DMS153 treated with DMSO at 0.1 percent for 48 hours (cell line): Measurements from ENCODE around the gene ITPKB.
A peak's percentile ranks its signal among the peaks of the same experiment; 100 is the strongest.
"Not testable (repeated sequence)": the region's sequence is repeated elsewhere in the genome, so short reads cannot be mapped to it uniquely, and the experiment has no call there.

Source experiments
- DNase-seq: peaks from one replicate; lab custom pipeline; 2025; ENCODE audit not compliant: unreplicated experiment; lab: John Stamatoyannopoulos, UW

Gene ITPKB

DNA sequence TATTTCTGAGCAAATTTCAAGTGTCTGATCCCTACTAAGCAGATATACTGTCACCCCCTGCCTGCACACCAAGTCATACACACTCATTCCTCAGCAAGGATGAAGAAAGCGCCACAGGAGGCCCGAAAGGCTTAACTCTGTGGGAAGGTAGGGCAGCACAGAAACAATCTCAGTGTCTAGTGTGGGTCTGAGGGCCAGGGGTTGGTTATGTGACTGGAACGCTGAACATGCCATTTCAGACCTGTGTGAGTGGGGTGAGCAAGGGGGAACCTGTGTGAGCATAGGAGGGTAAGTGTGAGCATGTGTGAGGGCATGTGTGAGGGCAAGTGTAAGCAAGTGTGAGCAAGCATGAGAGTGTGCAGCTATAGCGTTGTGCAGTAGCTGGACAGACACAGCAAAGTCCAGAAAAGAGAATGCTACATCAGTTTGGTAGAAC, 6.2 kb downstream of the ITPKB start:
- DNase-seq = no peak

DNA sequence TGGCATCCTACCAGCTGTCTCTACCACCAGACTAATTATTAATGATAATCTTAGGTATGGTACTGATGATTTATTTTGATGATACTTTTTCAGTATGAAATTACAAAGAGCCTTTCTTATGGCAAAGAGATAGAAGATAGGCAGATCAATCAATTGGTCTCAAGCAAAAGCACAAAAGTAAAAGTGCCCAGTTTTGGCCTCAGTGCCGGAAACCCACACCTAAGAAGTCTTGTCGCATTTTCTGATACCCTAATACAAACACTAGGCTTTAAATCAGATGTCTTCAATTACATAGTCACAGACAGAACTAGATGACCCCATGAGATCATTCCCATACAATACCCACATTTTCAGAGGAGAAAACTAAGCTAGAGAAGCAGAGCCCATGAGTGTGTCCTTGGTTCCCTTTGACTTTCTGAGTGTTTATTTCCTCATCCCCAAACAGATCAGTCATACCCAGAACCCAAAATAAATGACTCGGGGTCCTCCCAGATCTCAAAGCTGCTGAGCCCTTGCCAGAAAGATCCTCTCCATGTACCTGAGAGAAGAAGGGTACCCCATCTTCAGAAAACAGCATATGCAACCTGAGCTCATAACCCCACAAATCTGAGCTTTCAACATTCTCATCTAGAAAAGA, 7.7 kb downstream of the ITPKB start:
- DNase-seq = no peak

DNA sequence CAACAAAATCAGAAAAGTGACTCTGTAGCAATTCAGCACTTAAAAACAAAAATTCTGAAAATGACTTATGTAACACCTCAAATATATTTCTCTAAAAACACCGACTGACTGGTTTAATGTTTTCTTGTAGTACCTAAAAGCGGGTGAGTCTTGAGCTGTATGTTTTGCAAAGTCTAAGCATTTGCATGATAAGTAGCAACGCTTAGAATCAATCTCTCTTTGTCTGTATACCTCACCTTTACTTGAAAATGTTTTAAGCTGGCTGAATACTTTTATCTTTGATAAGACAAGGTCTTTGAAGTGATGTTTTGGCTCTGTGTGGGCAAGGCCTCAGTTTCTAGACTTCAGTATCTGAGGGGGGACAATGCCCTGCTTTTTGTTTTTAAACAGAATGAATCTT, 8.2 kb downstream of the ITPKB start:
- DNase-seq = no peak

DNA sequence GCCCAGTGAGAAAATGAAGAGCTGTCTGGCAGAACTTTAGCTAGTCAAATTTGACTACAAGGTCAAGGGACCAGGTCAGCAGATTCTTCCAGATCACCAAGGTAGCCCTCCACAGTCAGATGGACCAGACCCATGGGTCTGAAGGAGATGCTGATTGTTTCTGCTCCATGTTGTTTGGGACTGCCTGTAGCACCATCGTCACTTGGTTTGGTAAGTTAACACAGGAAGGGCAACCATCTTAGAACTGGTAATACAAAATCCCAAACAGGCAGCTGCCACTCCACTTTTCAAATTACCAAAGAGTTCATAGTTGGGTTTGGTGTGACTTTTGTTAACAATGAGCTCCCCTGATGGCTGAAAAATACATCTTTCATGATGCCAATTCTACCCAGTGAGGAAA, 9.0 kb downstream of the ITPKB start:
- DNase-seq = no peak

DNA sequence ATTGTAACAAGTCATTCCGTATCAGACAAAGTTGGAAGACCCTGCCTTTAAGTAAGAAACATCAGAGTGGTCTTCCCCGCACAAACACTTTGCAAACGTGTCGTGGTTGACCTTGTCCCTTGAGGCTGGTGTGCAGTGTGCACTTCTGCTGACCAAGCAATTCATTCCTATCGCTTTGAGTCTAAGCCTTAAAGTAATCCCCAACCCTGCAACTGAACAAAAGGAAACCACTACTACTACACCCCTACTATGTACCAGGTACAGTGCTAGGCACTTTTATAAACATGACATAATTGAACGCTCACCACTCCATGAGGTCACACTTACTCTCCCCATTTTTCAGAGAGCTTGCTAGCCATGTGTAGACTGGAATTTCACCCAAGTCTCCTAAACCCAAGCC, 10.6 kb downstream of the ITPKB start:
- DNase-seq = no peak

DNA sequence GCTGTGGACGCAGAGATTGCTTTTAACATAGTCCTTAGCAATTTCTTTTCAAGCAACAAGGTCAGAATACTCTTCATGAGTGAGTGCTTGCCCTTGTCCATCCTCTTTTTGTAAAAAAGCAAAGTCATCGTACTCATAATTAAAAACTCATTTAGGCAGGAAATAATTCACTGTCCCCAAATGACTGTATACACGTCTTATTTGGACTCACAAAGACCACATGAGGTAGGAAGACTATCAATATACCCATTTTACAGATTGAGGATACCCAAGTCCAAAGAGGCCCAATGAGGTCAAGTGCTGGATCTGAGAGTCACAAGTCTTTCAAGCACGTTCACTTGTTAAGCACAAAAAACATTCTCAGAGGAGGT, 13.2 kb downstream of the ITPKB start:
- no peak for DNase-seq

DNA sequence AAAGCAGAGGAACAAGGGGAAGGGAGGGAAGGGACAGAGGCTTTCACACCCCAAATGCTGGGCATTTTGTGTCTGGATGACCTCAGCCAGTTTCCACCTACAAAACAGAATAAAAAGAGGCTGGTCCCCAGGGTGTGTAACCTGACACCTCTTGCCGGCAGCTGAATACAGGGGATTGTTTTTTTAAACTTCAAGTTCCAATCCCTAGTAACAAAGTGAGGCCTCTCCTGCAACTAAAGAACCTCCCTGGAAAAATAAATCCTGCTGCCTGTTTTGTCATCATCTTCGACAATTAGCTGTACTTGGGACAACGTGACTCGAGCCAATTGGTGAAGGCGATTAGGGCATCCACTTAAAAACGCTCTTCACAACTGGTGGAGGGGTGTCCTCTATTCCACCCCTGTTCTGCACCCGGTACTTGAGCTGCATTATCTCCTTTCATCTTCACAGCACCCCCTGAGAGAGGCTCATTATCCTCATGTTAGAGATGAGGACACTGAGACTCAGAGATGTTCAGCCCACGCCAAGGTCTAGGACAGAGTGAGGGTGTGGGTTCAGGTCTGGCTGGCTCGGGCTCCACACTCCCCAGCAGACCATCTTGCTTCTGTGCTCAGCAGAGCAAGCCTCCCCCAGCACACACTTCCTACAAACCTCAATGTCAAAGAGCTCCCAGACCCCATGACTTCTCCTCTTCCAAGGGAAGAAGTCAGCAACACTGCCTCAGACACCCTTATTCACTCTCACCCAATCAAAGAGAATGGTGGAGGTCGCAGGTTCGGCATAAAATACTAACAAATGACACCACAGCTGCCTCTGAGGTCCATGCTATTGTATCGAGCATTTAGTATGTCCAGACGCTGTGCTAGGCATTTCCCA, 15.2 kb downstream of the ITPKB start:
- DNase-seq = peak; percentile 98

DNA sequence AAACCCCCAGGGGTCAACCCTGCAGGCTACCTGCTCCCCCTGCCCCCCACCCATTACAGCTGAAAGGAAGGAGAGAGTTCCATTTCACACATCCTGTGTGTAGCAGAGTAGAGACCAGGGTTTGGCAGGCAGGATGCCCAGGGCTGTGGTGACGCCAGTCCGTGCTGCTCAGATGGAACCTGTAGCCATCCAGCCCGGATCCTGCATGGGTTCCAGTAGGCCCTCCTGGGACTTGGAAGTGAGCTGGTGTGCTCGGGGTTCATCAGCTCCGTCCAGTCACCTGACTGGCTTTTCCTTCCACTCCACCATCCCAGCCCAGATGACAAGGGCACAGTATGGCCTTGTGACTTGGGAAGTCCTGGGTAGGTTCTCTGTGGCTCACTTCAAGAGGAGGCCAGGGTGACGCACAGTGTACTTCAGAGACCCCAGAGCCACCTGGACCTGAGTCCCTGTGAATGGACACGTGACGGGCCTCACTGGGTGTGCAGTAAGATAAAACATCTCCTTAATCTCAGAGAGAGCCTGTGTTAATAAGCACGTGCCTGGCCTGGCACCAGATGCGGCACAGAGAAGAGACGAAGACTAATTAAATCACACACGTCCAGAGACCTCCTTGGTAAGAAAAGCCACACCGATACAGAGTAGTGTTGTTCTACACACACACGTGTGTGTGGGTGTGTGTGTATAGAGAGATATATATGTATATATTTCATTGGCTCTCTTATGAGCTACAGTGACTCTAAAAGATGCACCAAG, 16.0 kb downstream of the ITPKB start:
- DNase-seq = peak; percentile 89

DNA sequence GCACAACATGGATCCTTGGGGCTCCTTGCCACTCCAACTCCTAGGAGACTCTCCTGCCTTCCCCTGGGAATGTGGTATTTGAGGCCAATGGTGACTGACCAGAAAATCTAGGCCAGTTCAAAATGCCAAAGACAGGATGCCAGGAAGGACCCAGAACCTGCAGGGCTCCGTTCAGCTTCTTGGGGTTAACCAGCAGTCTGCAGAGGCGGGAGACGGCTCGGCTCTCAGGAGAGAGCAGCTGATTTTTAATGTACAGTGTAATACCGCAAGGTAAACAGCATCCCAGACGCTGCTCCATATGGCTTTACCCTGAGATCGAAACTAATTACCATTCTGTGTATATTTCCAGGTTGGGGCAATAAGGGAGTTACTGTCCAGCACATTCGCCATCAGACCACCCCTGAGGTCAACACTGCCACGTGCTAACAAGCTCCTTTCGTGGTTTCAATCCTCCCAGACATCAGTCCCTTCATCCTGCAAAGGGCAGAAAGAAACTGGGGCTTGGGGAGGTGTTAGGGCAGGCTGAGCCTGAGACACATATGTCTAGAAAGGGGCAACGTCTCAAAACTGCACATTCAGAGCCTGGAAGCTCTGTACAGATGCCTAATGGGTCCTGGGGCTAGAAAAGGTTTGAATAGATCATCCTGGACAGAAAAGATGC, 16.7 kb downstream of the ITPKB start:
- DNase-seq = peak; percentile 73

DNA sequence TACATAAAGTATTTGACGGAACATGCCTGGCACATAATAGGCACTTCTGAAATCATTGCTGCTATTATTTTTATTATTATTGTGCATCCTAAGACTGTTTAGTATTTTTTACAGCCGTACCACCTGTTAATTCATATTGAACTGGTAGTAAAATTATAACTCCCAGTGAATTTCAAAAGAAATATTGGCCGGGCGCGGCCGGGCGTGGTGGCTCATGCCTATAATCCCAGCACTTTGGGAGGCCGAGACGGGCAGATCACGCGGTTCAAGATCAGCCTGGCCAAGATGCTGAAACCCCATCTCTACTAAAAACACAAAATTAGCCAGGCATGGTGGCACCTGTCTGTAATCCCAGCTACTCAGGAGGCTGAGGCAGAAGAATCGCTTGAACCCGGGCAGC, 18.5 kb downstream of the ITPKB start:
- DNase-seq = not testable (repeated sequence)

DNA sequence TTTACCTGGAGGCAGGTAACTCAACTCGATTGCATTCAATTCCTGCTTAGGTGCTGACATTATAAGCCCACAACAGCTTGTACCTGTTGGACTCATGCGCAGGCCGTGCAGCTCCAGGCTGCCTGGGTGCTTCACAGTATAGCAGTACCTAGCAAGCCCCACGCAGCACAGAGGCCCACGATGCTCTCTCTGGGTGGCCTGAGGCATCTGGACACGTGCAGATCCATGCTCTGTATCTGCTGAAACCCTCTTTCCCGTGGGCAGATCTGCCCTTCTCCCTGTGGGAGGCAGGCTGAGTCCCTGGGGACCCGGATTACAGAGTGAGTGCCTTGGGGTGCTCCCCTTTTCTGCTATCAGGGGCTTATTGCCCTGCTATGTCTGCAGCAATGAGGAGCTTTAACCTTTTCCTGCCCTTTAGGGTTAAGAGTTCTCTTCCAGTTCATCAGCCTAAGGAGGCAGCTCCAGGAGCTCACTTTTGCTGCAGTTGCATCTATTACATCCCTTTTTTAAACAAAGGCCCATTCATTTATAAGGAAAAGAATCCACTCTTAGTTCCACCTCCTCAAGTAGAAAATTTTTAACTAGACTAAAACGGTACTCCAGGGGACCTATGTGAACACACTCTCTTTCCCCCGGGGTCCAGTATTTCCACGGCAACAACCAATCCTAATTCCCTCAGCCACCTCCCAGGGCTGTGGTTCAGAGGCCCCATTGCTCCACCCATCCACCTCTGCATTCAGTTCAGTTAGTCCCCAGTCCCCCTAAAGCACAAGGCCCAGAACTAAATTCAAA, 19.3 kb downstream of the ITPKB start:
- DNase-seq = no peak

DNA sequence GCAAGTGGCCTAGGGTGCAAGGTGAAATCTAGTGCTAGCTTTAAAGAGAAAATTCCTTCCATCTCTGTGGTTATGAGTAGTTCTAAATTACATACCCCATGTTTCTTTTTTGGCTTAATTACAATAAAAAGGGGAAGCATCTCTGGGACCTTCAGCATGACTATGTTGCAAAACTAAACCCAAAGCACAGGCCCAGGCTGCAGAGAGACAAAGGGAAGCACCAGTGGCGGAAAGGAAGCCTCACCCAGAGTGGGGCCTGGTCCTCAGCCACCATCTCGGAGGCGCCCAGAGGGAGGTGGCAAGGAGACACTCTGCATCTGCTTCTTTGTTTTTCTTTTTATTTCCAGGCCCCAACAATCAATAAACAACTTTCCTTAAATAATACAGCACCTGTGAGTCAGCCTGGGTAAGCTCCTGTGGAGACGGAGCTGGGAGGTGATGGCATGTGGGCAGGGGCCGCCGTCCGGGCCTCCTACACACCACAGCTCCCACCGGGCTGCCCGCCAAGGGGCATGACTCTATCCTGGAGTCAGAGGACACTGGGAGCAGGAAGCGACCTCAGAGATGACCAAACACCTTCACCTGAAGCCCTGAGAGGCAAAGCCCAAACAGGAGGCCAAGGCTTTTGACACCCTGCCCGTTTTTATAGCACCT, 21.7 kb downstream of the ITPKB start:
- DNase-seq = no peak

DNA sequence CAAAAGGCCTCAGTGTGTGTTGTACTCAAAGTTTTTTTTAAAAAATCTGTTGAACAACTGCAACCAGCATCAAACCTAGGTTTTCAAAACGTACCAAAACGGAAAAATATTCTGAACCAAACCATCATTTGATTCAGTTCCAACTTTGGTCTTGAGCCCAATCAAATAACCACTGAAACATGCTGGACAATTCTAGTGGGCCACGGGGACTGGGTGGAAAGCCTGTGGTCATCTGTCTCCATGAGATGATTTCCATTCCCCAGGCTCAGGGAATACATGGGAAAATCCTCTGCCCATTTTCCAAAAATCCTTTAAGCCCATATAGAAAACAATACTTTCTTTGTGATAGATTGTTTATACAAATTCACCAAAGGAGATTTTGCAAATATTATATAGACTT, 22.5 kb downstream of the ITPKB start:
- no peak for DNase-seq

DNA sequence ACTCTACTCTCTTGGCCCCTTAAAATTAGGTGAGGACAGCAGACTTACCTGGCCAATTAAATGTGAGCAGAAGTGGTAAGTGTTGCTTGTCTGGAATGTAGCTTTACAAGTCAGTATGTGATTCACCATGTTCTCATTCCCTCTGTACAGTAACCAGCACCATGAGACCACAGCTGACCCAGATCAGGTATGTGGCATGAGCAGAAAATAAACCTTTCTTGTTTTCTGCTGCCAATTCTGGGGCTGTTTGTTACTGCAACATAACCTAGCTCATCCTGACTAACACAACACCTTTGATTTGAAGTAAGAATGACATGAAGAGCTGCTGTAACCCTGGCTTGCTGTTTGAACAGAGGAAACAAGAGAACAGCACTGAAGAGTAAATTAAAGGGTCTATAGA, 24.9 kb downstream of the ITPKB start:
- no peak for DNase-seq

DNA sequence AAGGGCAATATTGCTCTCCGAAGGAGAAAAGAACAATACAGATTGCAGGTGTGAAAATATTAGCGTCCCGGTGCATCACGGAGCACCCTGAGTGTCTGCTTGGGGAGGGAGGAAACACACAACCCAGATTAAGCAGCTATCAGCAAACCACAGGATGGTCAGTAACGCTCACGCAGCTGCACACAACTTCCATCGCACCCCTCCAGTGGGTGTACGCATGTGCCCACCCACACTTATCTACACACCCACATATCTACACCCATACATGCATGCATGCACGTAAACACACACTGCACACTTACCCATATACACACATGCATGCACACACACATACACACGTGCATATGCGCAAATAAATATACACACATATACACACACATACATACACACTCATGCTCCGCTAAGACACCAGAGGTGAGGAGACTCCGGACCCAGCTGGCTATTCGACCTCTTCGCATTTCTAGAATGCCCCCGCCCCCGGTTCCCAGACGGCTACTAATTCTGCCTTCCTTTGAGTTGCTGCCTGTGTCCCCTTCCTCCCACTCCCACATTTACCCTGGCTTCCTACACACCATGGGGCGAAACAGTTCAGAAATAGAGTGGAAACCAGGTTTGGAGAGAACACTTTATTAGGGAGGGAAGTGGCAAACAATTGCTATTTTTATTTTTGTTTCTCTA, 26.2 kb downstream of the ITPKB start:
- no peak for DNase-seq

DNA sequence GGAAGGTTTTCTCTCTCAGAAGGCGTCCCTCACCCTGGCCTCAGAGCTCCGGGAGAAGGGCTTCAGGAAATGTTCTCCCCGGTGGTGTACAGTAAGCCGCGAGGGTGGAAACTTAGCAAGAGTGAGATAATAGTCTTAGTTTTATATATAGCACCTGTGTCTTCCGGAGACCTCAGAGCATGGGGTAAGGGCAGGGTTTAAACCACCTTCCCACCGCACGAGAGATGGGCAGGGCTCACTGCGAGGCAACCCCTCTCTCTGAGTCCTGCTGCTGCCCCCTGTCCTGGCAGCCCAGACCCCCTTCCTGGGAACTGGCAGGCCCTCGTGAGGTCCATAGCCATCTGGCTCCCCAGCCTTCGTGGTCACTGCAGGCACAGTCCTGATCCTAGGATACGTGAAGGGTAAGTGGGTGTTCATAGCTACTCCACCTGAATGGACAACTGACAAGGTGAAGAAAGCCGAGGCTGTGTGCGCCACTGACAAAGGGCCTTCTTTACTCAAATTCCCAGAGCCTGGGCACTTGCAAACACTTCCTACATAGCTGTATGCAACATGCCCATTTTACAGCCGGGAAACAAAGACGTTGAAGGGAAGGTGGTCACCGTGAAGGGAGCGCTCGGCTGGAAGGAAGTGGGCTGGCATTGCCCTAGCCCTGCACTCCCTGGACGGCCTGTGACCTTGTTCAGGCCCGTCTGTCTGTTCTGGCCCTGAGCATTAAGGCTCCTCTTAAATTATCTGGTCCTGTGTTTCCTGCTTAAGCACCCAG, 26.9 kb downstream of the ITPKB start:
- DNase-seq = no peak

DNA sequence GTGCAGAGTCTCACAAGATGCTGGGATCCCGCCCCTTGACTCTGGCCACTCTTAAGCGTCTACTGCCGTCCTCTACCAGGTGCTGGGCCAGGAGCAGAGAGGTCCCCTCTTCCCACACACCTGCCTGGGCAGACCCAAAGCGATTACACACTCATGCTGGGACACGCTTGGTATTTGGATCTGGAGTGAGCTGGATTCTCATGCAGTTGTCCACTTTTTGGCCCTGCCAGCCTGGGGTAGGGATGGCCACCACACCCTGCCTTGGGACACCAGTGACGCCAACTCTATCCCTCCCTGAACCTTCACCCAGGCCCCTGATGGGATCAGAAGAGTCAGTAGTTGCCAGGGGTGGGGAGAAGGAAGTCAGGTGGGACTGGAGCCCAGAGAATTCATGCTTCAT, 28.6 kb downstream of the ITPKB start:
- DNase-seq = no peak

DNA sequence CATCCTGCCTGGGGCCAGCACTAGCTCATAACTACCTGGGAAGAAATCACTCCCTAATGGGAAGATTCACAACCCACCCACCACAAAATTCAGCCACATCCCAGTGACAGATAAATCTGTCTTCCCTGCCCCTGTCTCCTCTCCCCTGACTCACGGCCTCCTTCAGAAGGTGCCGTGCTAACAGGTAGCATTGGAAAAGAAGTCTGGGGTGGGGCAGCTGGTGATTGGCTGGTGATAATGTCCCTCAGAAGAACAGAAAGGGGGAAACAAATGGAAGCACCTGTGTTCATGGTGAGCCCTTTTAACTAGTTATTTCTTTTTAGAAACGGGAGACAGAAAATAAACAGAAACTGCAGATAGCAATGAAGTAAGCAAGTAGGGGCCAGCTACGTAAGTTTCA, 29.1 kb downstream of the ITPKB start:
- DNase-seq = no peak

DNA sequence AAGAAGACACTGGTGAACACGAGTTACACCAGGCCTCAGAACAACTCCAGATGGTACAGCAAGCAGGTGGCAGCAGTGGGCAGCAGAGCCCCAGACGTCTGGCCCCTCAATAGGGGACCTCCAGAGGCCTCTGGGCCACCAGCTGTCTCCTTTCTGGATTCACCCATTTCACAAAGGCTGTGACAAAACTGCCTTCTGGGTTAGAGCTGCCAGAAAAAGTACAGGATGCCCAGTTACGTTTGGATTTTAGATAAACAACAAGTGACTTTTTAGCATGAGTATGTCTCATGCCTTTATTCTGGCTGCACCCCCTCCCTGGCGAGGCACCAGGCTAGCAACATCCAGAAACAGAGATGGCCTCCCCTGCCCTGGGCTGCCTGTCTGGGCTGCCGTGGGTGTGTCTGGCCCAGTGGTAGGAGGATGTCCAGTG, 30.1 kb downstream of the ITPKB start:
- no peak for DNase-seq
